ENCODE data around the gene ZNF608.

Gene ZNF608

DNA sequence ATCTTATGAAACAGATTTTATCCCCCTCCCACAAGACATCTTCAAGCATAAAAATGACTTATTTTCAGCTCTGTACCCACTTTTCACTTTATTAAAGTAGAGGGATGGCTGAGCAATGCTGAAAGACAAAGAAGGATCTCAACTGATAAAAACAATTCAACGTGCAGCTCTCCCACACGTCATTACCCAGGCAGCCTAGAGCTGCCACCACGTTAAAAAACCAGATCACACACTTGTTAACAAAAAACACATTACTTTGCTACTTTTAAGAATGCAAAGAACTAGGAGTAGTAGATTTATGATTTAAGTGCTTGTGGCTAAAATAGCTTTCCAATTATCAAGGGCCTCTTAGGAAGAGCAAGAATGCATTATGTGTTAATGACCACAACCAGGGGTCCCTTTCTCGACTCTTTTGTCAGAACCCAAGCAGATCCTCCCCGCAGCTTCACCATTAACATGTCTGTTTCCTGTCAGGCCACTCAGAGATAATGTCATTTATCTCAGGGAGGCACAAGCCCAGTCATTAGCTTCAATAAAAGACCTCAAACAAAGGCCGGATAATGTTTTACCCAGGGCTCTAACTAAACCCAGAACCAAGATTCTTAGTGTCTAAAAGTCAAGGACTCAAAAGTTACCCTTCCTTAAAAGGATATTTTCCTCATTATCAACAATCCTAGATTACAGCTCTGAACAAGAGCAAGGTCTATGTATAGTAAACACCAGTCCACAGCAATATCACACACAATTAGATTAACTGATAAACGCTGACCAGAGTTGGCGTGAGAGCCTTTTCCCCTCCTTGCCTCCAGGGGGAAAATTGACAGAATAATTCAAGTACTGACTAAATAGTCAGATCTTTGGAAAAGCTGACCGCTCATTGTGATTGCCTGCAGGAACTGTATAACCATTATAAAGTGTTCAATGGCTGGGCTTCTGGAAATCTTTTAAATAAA, 7.5 kb downstream of the ZNF608 start:
- no peak for DNase-seq (ENCODE audit: low read depth in 2 of 2)

DNA sequence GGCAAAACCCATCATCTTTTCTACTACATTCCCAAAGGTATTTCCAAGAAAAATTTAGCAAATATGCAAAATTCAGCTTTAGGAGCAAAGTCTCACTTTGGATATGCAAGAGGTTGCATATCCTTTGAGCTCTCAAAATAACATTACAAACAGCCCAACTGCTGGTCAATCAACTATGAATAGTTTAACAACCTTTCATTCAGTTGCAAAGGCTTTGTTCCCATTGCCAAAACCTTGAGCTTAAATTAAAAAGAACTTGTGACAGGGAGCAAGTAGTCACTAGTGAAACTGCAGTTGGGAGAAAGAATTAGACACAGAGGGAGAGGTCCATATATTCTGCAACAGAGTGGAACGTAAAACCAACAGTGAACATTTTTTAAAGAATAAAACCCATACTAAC, 8.8 kb downstream of the ZNF608 start:
- no peak for DNase-seq (ENCODE audit: low read depth in 2 of 2)

DNA sequence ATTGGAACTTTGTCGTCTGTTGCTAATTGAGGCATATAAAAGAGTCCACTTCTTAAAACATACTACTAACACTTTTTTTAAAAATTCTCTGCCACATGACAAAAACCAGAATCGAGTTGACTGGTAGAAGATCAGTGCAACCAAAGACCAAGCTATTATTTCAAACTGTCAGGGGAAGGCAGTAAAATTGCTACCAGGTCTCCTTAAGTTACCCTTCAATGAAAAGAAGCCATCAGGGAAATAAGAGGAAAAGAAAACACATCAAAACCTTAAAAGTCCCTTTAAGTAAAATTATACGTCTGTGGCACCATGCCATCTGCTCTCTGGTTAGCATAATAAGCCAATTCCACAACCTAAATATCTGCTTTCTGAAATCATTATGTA, 9.6 kb downstream of the ZNF608 start:
- DNase-seq (ENCODE audit: low read depth in 2 of 2), result no peak

- no peak for DNase-seq (ENCODE audit: low read depth in 2 of 2)
Observed at GRCh38 chr5:124736082-124736804, 10.2 kb downstream of the ZNF608 start.

GRCh38 chr5:124735169-124735858, 11.1 kb downstream of the ZNF608 start:
- no peak for DNase-seq (ENCODE audit: low read depth in 2 of 2)

DNA sequence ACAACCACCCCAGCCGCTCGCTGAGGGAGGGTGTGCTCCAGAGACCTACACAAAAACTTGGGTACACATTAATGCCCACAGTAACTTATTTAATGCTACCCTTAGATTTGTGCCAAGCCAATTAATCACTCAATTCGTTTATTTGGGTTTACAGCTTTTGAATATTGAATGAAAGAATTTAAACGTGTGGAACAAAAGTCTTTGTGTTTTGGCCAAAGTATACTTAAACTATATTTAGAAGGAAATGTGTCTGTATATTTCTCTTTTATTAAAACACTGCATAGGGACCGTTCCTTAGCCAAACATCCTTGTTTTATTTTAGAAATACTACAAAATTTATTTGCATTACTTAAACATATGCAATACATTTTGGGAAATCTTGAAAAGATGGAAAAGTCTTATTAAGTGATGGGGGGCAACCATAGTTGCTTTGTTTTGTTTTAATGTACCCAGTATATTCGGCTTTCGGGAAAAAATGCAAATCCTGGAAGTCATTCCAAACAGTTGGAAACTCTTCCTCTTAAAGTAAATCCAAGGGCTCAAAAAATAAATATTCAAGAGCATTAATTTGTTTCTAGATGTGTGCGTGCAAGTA, 11.8 kb downstream of the ZNF608 start:
- DNase-seq (ENCODE audit: low read depth in 2 of 2), result no peak

- no peak for DNase-seq (ENCODE audit: low read depth in 2 of 2)
Observed at GRCh38 chr5:124733329-124733650, 13.1 kb downstream of the ZNF608 start.

- DNase-seq (ENCODE audit: low read depth in 2 of 2), result no peak
Observed at GRCh38 chr5:124732428-124733328, 13.8 kb downstream of the ZNF608 start.

DNA sequence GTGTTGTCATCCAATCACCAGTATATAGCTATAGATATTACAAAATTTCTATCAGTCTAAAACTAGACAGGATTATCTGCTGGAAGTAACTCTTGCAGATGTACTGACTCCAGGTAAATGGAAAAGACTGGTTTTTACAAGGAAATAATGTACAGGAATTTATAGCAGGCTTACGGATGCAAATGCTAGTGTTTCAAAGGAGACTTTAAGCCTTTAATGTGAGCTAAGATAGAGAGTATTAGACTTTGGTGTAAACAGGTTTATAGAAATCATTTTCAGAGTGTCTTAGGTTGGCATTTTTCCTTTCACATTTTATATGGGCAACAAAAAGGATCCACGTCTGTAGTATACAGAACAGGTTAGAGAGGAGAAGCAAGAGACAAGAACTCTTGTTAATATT, 16.1 kb downstream of the ZNF608 start:
- no peak for DNase-seq (ENCODE audit: low read depth in 2 of 2)

- DNase-seq (ENCODE audit: low read depth in 2 of 2), result no peak
Observed at GRCh38 chr5:124729720-124730359, 16.6 kb downstream of the ZNF608 start.

- DNase-seq (ENCODE audit: low read depth in 2 of 2), result no peak
Observed at GRCh38 chr5:124728968-124729332, 17.5 kb downstream of the ZNF608 start.

GRCh38 chr5:124728331-124728967, 18.0 kb downstream of the ZNF608 start:
- no peak for DNase-seq (ENCODE audit: low read depth in 2 of 2)

- no peak for DNase-seq (ENCODE audit: low read depth in 2 of 2)
Observed at GRCh38 chr5:124726631-124727362, 19.6 kb downstream of the ZNF608 start.

DNA sequence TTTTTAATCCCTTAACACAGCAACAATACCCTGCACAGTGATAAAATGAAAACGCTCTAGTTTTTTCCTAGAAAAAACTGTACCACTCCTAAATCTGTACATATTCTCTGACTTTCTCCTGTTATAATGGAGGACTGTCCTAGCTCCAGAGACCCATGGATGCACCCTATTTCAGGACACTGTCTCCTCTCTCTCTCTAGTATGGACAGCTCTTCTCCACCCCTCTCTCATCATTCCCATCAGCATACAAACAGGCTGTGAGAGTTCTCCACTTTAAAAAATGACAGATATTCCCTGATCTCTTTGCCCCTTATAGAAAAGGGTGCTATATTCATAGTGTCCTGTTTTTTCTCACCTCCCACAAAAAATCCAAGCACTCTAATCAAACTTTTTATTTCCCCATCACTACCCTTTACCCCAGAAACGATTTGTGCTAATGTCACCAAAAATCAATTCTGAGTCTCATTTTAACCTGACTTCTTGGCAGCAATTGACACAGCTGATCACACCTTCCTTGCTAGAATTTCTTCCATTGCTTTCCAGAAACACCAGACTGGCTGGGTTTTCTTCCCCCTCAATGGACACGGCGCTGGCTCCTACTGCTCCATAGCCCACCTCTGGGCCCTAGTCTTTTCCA, 20.7 kb downstream of the ZNF608 start:
- DNase-seq (ENCODE audit: low read depth in 2 of 2), result no peak

DNA sequence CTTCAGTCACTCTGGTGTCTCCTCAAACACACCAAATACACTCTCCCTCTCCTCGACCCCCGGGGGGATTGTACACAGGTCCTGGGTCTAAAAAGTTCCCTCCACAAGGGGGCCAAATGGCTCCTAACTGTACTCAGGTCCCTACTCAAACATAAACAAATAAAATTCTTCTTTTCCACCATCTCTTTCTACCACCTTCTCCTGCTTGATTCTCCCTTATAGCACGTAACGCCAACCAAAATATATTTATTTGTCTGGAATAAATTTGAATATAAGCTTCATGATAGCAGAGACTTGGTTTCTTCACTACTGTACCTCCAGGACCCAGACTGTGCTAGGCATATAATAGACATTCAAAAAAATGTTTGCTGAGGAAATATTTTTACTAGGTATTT, 21.4 kb downstream of the ZNF608 start:
- DNase-seq (ENCODE audit: low read depth in 2 of 2), result no peak

- DNase-seq (ENCODE audit: low read depth in 2 of 2), result no peak
Observed at GRCh38 chr5:124724357-124725039, 21.9 kb downstream of the ZNF608 start.

GRCh38 chr5:124721229-124721735, 25.2 kb downstream of the ZNF608 start:
- no peak for DNase-seq (ENCODE audit: low read depth in 2 of 2)

DNA sequence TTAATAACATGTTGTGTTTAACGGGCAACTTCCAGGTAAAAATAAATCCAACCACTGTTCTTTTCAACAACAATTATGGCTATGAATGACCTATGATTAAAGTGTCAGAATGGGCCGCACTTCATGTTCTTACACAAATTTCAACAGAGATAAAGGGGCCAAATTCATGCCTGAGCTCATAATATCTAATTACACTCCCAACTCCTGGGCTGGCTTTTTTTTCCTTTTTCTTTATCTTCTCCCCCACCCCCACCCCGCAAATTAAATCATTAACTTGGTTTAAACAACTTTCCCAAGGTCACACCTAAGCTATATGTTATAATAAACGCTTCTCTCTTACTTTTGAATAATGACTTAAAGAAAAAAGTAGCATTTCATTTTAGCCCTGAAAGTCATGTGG, 25.8 kb downstream of the ZNF608 start:
- no peak for DNase-seq (ENCODE audit: low read depth in 2 of 2)

Measured in stimulated activated CD4-positive, alpha-beta T cell treated with anti-CD3 and anti-CD28 coated beads, Interleukin-4, amount 100 ng/mL, for 48 hours (primary cell).